Prostate gland (tissue), 2 donors: ENCODE data around the gene CNTN5.

Experiments
- POLR2A ChIP-seq: fragments of 450-650 bp; IDR thresholded peaks from one replicate; pipeline ENCODE4 v1.6.1; 2016; ENCODE audit warnings: antibody characterized with exemption, mild to moderate bottlenecking
- POLR2AphosphoS5 ChIP-seq: sonication (generic); formaldehyde crosslinking; IDR thresholded peaks from one replicate; pipeline ENCODE4 v1.6.1; 2017; ENCODE audit warnings: antibody characterized with exemption
- TF ChIP-seq, protein P1 (sequence below), 4 experiments: fragments of 200-600 bp in 2 of 4; fragments of 450-650 bp in 2 of 4; sonication (generic) in 2 of 4; IDR thresholded peaks; 1 replicate in 3 of 4; 2 replicates in 1 of 4; pipeline ENCODE4 v1.5.1; 2016 to 2019; ENCODE audit warnings: antibody characterized with exemption in 4 of 4, mild to moderate bottlenecking in 2 of 4, moderate library complexity in 2 of 4

DNA sequence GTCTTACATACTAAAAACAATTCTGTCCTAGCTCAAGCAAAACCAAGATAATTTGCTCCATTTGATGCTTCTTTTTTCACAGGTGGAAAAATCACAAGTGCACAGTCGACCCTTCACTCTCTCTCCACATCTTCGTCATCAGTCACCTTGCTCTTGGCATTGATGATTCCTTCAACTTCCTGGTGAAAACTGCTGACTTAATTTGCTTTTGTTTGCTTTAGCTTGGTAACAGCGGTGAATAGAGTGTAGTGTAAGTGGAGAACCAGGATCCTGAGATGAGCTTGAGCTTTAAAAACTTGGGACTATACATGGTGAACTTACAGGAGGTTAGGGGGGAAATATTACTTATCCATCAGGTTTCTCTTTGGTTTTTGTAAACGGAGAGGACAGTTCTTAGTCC is 1335.3 kb downstream of the CNTN5 start:
- TF ChIP-seq, protein P1, sequence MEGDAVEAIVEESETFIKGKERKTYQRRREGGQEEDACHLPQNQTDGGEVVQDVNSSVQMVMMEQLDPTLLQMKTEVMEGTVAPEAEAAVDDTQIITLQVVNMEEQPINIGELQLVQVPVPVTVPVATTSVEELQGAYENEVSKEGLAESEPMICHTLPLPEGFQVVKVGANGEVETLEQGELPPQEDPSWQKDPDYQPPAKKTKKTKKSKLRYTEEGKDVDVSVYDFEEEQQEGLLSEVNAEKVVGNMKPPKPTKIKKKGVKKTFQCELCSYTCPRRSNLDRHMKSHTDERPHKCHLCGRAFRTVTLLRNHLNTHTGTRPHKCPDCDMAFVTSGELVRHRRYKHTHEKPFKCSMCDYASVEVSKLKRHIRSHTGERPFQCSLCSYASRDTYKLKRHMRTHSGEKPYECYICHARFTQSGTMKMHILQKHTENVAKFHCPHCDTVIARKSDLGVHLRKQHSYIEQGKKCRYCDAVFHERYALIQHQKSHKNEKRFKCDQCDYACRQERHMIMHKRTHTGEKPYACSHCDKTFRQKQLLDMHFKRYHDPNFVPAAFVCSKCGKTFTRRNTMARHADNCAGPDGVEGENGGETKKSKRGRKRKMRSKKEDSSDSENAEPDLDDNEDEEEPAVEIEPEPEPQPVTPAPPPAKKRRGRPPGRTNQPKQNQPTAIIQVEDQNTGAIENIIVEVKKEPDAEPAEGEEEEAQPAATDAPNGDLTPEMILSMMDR (IDR thresholded peaks at IDR 0.05), result no peak
- TF ChIP-seq POLR2AphosphoS5 (no peak), POLR2A (no peak)
